Endometrial microvascular endothelial cells (primary cell): ENCODE measurements around the gene CALY. TPM values are rescaled to one million over a fixed set of nuclear protein-coding genes. Genes with fewer than 3 reads are reported as not detected.
"Not testable (repeated sequence)": the region's sequence is repeated elsewhere in the genome, so short reads cannot be mapped to it uniquely, and the experiment has no call there.

ENCODE experiments used
- in situ Hi-C: cut with HindIII; loops from 2 replicates; pipeline ENCODE4 v1.10.0; 2017; ENCODE audit warnings: low sequenced_read_pairs, low pct_unique_long_range_greater_than_20kb; ENCODE audit errors: inconsistent ontology term
- total RNA-seq: library from RNA; depleted of rRNA; stranded (reverse); fragments of >200 nt; gene quantifications from one replicate; pipeline ENCODE4 v1.2.3, GENCODE V29; 2015; ENCODE audit errors: inconsistent ontology term

The CALY gene, protein sequence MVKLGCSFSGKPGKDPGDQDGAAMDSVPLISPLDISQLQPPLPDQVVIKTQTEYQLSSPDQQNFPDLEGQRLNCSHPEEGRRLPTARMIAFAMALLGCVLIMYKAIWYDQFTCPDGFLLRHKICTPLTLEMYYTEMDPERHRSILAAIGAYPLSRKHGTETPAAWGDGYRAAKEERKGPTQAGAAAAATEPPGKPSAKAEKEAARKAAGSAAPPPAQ
- not detected for total RNA-seq

DNA sequence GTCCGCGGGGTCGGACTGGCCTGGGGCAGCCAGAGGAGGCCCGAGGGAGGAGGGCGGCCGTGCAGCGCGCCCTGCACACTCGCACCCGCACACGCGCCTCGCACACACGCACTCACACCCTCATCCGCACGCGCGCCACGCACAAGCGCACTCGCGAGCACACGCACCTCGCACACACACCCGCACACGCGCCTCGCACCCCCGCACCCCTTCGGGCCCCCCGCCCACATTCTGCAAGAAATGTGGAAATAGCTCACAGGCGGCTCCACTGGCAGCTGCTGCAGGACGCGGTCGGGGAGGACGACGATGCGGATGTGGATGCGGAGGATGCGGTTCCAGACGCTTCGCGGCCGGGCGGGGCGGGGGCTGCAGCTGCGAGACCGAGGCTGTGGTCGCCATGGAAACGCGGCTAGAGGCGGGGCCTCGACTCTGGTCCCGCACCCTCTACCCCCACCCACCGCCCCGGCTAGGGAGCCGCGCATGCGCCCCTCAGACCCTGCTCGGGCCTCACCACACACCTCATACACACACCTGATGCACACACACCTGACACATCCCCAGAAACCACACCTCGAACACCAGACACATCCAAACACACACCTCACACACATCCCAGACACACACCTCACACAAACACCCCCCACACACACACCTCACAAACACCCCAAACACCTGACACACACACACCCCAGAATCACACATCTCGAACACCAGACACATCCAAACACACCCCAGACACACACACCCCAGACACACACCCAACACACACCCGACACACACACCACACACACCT, at the start of gene CALY:
Gene CALY, minus strand, starts transcription at position 320 of the 793 bp plus-strand sequence. CDS start 7,907 bp downstream, outside the sequence.
- in situ Hi-C loops = no loop called here

DNA sequence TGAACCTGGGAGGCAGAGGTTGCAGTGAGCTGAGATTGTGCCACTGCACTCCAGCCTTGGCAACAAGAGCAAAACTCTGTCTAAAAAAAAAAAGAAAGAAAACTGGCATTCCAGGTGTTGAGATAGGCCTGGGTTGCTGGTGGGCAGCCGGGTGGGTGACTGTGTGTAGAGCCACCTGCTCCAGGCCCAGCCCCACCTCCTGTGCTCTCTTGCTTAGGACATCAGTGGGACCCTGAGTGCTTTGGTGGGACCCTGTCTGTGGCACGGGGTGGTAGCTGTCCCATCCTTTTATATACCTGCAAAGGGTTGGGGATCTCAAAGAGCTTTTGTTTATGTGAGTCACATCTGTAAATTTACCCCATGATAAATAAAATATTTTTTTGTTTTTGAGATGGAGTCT, 48.5 kb upstream of the CALY start:
- in situ Hi-C loops = no loop called here

DNA sequence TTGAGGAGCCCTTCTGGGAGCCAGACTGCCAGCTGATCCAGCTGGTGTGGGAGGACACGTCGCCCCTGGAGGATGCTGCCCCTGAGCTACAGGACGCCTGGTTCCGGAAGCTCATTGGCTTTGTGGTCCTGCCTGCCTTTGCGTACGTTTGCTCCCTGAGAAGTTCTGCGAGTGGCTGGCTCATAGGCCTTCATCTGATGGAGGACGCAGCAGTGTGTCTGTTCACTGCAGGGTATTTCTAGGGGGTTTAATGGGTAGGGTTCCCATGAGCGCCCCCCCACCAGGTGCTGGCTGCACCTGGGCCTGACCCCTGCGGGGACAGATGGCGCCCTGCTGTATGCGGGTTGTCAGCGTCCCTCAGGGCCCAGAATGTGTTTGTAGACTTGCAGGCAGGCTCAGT, 47.4 kb upstream of the CALY start:
- in situ Hi-C loops = no loop called here

DNA sequence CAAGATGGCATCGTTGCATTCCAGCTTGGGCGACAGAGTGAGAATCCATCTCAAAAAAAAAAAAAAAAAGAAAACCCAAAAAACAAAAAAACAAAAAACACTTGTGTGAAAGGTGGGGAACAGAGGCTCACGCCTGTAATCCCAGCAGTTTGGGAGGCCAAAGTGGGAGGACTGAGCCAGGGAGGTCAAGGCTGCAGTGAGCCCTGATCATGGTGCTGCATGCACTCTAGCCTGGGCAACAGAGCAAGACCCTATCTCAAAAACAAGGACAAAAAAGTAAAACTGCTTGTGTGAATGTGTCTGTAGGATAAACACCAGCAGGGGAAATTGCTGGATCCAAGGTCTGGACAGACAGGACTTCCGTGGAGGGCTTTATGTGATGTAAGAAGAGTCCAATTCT, 46.9 kb upstream of the CALY start:
- in situ Hi-C loops = no loop called here

DNA sequence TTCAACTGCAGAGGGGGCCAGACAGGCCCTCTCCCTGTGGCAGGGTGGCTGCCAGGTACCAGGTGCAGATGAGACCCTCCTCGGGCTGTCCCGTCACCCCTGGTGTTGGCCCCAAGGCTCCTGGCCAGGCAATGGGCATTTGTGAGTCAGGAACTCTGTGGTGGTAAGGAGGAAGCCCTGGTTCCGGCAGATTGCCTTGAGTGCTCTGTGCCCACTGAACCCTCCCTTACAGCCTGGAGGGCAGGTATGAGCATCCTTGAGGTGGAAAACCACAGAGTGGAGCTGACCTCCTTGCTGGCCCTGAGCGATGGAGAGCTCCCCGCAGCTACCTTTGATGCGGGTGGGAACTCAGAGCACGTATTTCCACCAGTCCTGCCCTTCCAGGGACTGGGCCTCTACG, 44.3 kb upstream of the CALY start:
- in situ Hi-C loops = no loop called here

DNA sequence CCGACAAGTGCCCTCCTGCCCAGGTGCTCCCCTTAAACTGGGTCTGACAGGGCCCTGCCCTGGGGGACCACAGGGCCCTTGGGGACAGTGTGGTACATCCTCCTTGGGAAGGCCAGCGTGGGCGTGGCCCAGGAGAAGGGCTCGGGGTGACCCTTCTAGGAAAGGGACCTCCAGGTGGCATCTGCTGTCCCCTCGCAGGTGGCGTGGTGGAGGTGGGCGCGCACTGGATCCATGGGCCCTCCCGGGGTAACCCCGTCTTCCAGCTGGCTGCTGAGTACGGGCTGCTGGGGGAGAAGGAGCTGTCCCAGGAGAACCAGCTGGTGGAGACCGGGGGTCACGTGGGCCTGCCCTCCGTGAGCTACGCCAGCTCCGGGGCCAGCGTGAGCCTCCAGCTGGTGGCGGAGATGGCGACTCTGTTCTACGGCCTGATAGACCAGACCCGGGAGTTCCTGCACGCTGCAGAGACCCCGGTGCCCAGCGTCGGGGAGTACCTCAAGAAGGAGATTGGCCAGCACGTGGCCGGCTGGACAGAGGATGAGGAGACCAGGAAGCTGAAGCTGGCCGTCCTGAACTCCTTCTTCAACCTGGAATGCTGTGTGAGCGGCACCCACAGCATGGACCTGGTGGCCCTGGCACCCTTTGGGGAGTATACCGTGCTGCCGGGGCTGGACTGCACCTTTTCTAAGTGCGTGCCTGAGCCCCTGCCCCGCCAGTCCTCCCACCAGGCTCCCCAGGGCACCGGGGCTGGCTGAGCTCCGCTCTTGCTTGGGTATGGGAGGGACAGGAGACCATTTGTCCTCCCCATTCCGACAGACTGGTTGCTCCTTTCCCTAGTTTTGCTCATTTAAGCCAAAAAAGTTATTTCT, 43.3 kb upstream of the CALY start:
- in situ Hi-C loops = no loop called here

DNA sequence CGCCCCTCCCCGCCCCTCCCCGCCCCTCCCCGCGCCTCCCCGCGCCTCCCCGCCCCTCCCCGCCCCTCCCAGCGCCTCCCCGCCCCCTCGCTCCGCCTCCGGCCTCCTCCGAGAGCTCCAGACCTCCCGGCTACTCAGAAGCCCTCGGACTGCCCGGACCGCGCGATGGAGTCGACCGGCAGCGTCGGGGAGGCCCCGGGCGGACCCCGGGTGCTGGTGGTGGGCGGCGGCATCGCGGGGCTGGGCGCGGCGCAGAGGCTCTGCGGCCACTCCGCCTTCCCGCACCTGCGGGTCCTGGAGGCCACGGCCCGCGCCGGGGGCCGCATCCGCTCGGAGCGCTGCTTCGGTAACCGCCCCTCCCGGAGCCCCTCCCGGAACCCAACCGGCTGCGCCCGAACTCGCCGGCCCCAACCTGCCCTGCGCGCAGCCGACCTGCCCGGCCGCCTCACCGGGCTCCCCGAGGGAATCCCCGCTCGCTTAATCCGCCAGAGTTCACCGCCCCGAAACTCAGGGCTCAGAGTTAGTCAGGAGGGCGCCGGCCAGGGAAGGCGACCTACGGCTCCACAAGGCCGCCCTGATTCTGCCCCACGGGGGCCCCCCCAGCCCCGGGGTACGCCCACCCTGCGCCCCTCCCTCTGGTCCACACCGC, 42.6 kb upstream of the CALY start, which contains the start of gene PAOX:
Gene PAOX, plus strand, starts transcription at position 111 of the 649 bp plus-strand sequence. Its CDS starts 55 bp downstream, at position 166.
- in situ Hi-C loops = no loop called here

DNA sequence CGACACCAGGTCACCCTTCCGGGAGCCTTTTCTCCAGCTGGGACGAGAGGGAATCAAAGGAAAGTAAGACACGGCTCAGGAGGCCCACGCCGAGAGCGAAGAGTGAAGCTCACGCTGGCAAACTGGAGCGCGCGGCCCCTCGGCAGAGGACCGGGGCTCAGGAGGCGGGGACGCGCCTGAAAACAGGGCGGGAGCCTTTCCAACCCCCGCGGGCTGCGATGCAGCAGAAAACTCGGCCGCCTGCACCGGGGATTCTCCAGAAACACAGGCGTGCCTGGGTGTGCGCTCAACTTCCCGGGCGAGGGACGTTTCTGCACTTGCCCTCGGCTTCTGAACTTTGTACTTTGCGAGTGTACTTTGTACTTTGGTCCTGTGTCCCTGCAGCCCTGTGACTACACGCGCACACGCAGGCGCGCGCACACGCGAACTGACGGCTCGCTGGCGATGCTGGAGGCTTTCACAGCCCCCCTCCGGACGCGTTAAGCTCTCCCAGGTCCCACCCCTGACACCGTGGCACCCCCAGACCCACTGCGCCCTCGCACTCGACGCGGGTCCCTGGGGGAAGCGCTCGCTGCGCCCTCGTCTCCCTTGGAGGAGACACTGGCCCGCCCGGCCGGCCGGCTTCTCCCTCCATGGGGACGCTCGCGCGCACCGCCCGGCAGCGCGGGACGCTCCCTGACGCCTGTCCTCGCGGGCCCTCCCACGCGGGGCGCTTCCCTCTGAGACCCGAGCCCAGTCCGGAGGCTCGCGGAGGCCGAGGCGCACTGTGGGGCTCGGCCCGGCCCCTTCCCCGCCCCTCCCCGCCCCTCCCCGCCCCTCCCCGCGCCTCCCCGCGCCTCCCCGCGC, 41.8 kb upstream of the CALY start:
- in situ Hi-C loops = no loop called here

DNA sequence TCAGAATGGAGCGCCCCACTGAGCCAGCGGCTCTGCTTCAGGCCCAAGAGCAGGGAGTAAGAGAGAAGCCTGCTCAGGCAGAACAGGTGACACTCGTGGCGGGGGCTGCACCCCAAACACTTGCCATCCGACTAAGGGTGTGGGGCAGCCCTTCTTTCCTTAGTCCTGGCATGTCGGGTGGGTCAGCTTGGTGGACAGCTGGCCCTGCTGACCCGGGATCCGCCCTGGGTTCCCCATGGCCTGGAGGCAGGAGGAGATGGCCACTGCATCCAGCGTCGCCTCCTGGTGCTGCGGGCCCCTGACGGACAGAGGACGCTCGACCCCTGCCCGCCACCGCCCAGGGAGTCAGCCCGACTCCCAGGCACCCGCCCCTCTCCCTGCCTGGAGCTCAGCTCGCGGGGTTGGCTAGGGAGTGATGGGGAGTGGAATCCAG, 41.1 kb upstream of the CALY start:
- in situ Hi-C loops = no loop called here

DNA sequence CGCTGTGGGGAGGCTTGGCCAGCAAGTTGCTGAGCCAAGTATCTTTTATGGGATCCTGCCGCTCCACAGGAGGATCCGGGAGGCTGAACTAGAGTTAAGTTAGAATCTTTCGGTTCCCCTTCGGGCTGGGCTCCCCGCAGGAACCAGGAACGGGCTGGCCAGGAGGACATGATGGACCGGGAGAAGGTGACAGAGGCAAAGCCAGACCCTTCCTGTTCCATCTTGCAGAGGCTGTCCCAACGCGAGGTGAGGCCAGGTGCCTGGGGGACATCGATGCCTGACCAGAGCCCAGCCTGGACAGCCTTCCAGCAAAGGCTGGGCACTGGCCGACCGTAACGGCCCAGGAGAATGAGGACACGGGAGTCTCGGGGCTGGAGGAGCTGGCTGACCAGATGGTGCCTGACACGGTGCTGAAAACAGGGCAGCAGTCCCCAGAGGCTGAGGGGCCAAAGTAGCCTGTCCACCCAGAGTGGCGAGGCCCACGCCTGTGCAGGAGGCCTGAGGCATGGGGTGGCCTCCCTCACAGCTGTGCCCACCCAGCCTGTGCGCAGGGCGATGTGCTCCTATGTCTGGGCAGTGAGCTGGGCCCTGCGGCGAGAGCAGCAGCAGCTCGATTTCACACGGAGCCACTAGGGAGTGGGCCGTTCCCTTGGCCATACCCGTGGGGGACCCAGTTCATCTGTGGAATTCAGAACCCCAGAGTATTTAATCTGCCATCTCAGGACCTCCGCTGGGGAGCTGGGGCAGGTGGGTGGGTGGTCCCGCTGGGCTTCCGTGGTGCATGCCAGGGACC, 40.5 kb upstream of the CALY start:
- in situ Hi-C loops = no loop called here

DNA sequence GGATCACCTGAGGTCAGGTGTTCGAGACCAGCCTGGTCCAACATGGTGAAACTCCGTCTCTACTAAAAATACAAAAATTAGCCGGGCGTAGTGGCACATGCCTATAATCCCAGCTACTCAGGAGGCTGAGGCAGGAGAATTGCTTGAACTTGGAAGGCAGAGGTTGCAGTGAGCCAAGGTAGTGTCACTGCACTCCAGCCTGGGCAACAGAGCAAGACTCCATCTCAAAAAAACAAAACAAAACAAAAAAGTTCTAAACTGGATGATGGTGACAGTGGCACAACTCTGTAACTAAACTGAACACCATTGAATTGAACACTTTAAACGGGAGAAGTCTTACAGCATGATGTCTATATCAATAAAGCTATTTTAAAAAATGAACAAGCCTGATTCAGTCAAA, 39.5 kb upstream of the CALY start:
- in situ Hi-C loops = not testable (repeated sequence)

DNA sequence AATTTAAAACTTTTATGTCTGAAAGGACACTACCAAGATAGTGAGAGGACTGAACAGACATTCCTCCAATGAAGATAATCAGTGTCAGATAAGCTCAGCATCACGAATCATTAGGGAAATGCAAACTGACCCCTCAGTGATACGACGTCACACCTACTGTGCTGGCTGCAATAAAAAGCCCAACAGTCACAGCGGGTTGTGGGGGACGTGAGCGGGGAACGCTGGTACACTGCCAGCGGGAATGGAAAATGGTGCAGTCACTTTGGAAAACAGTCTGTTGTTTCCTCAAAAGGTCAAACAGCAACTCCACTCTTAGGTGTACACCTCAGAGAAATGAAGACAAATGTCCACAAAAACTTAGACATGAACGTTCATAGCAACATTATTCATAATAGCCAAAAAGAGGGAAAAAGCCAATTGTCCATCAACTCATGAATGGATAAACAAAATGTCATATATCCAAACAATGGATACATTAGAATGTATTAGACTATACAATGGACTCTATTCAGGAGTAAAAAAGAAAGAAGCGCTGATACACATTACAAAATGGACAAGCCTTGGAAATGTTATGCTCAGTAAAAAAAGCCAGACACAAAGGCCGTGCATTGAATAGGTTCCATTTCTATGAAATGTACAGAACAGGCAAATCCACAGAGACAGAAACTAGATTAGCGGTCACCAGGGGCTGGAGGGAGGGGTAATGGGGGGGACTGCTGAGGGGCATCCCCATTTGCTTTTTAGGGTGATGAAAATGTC, 38.8 kb upstream of the CALY start:
- in situ Hi-C loops = no loop called here

DNA sequence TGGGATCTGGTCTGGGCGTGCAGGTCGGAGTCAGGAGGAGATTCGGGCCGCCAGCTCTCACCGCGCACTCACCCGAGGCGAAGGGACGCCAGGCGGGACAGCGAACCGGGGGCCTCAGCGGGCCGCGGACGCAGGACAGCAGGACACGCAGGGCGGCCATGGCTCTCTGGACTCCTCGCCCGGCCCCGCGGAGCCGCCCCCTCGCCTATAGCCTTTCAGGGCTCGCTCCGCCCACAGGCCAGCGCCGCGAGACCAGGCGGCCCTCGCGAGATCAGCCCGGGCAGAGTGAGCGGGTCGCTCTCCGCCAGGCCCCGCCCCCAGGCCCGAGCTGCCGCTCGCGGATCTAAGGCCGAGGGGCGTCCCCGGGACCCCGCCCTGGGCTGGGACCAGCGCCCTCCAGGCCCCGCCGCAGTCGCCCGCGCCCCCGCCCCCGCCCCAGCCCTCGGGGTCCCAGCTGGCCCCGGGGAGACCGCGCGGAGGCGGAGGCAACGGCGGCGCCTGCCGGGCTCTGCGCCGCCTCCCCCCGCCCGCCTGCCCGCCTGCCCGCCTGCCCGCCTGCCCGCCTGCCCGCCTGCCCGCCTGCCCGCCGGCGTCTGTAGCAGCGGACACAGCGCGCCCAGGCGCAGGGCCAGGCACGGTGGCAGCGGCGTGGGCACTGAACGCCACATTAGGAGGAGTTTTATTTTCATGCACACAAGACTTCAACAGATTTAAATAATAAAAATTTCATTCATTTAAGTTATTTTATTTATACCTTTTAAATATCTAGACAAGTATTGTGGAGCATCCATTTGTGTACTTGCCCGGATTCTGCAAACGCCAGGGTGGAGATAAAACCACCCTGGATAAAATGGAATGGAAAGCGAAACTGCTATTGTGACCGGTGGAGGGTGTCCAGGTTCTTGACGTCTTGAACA, 36.7 kb upstream of the CALY start, which contains the start of gene ECHS1:
Gene ECHS1, minus strand, starts transcription at position 181 of the 917 bp plus-strand sequence. Its CDS starts 21 bp downstream, at position 160.
- in situ Hi-C loops = no loop called here

DNA sequence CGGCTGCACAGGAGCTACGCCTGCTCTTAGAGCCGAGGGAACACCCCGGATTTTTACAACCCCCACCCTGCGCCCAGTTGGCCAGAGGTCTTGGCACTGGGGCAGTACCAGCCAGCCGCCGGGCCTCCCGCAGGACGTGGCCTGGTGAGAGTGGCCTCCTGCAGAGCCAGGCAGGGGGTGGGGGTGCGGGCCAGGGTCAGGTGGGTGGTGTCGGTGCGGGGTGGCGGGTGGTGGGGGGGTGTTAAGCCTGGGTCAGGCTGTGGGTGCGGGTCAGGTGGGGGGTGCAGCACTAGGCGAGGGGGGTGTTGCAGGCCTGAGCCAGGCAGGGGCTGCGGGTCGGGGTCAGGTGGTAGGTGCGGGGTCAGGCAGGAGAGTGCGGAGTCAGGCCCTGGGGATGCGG, 35.8 kb upstream of the CALY start:
- in situ Hi-C loops = no loop called here

DNA sequence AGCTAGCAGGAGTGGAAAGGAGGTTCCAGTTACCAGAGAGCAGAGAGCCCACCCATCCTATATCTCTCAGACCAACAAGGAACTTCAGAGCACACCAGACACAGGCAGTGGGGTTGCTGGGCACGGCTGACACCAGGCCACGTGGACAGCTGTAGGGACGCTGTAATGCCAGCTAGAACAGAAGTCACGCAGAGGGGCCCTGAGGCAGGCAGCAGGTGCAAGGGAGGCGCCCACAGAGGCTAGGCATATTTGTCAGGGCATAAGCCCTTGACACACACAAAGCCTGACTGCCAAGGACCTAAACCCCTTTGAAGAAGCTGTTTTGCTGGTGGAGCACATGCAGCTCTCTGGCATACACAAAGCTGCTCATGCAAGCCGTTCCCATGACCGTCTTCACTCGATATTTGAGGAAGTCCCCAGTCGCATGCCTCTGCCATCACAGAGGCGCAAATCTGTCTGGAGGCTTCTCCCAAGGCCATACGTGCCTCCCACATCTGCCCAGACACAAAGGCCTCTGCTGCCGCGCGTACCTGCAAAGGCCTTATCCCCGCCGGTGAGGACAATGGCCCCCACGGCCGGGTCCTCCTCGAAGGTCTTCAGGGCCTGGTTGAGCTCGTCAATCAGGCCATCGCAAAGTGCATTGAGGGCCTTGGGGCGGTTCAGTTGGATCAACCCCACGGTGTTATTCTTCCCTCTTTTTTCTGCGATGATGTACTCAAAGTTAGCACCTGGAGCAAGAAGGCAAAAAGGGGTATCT, 33.5 kb upstream of the CALY start:
- in situ Hi-C loops = no loop called here
